Measurements from ENCODE around the gene LDHA.

- TF ChIP-seq CTCF (IDR thresholded peaks at IDR 0.05) (no peak), POLR2AphosphoS5 (IDR thresholded peaks at IDR 0.05) (no peak), POLR2A (IDR thresholded peaks at IDR 0.05) (no peak)
Observed at GRCh38 chr11:18347471-18348125, 46.8 kb upstream of the LDHA start.

All from upper lobe of left lung (tissue), 4 donors.